ENCODE results near the gene MAPK1. TPM values are rescaled to one million over a fixed set of nuclear protein-coding genes. Genes with fewer than 3 reads are reported as not detected.
"Not testable (repeated sequence)": the region's sequence is repeated elsewhere in the genome, so short reads cannot be mapped to it uniquely, and the experiment has no call there.

Gene MAPK1
- total RNA-seq, 5 donors from 2014 or later (not counting 1 experiment from before 2014, with no cell fraction given) = 85.0 to 114 (median 110) TPM

DNA sequence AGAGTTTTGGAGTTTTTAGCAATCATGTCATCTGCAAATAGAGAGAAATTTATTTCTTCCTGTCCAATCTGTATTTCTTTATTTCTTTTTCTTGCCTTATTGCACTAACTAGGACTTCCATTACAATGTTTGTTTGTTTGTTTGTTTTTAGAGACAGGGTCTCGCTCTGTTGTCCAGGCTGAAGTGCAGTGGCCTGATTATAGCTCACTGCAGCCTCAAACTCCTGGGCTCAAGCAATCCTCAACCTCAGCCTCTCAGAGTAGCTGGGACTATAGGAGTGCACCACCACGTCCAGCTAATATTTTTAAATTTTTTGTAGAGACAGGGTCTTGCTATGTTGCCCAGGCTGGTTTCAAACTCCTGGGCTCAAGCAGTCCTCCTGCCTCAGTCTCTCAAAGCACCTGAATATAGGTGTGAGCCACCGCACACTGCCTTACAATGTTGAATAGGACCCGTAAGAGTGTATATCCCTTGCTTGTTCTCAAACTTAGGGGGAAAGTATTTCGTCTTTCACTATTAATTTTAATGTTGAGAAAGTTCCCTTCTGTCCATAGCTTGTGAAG is 29.6 kb upstream of the MAPK1 start:
- ChIA-PET POLR2A (no interaction called here), CTCF (no interaction called here)
- Histone ChIP-seq H3K4me3 (ENCODE audit: control insufficient read depth in 1 of 2, extremely low read depth in 1 of 2, low read length in 1 of 2) (no peak overlapping the region), H3K9me3 (no peaks in the 10 kb centered on the region), H3K36me3 (ENCODE audit: control insufficient read depth in 2 of 2, extremely low read depth in 1 of 2, insufficient read depth in 1 of 2, low read length in 1 of 2) (no peaks in the 10 kb centered on the region), H3K4me1 (ENCODE audit: control insufficient read depth in 1 of 2, extremely low read depth in 1 of 2, insufficient read depth in 2 of 2, low read length in 2 of 2) (no peaks in the 10 kb centered on the region), H3K27ac (ENCODE audit: low read length) (no peak overlapping the region), H3K27me3 (replicated peaks in 1 of 2; ENCODE audit: control insufficient read depth in 2 of 2, extremely low read depth in 1 of 2, insufficient read depth in 2 of 2, low read length in 1 of 2) (no peaks in the 10 kb centered on the region)
- no peak for ATAC-seq (replicated peaks in 1 of 4)
- Mint-ChIP-seq H3K4me3 (no peak overlapping the region), H3K27me3 (no peaks in the 10 kb centered on the region), H3K36me3 (no peaks in the 10 kb centered on the region), H3K9me3 (no peaks in the 10 kb centered on the region), H3K27ac (no peak overlapping the region), H3K4me1 (no peaks in the 10 kb centered on the region)
- no peak for DNase-seq
- no CpG with 5 or more reads among the region's 5 CpGs for WGBS (ENCODE audit: insufficient coverage)

- H3K4me3 Mint-ChIP-seq; DNase-seq; ATAC-seq (replicated peaks in 1 of 4); H3K9me3 Mint-ChIP-seq; H3K27ac Mint-ChIP-seq; H3K27me3 Mint-ChIP-seq; H3K4me1 ChIP-seq (ENCODE audit: control insufficient read depth in 1 of 2, extremely low read depth in 1 of 2, insufficient read depth in 2 of 2, low read length in 2 of 2); H3K27me3 ChIP-seq (replicated peaks in 1 of 2; ENCODE audit: control insufficient read depth in 2 of 2, extremely low read depth in 1 of 2, insufficient read depth in 2 of 2, low read length in 1 of 2); H3K4me1 Mint-ChIP-seq; H3K36me3 ChIP-seq (ENCODE audit: control insufficient read depth in 2 of 2, extremely low read depth in 1 of 2, insufficient read depth in 1 of 2, low read length in 1 of 2); H3K27ac ChIP-seq (ENCODE audit: low read length); CTCF ChIA-PET; POLR2A ChIA-PET; H3K36me3 Mint-ChIP-seq; H3K4me3 ChIP-seq (ENCODE audit: control insufficient read depth in 1 of 2, extremely low read depth in 1 of 2, low read length in 1 of 2); H3K9me3 ChIP-seq: not testable (repeated sequence)
- WGBS (ENCODE audit: insufficient coverage) = 76% methylated on average over 2 of the region's 4 CpGs
Observed at GRCh38 chr22:21896275-21896674, 28.8 kb upstream of the MAPK1 start.

DNA sequence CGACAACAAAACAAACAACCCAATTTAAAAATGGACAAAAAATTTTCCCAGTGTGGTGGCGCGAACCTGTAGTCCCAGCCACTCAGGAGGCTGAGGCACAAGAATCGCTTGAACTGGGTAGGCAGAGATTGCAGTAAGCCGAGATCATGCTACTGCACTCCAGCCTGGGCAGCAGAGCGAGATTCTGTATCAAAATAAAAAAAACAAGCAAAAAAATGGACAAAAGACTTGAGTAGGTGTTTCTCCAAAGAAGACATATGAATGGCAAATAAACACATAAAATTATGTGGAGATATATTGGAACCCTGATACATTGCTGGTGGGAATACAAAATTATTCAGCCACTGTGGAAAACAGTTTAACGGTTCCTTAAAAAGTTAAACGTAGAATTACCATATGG is 27.4 kb upstream of the MAPK1 start:
- H3K36me3 Mint-ChIP-seq = no peaks in the 10 kb centered on the region
- H3K27me3 Mint-ChIP-seq = no peaks in the 10 kb centered on the region
- 91% methylated on average over 4 of the region's 8 CpGs for WGBS (ENCODE audit: insufficient coverage)
- no peak overlapping the region for H3K4me3 ChIP-seq (ENCODE audit: control insufficient read depth in 1 of 2, extremely low read depth in 1 of 2, low read length in 1 of 2)
- H3K27ac Mint-ChIP-seq = no peak overlapping the region
- no peak overlapping the region for H3K27ac ChIP-seq (ENCODE audit: low read length)
- CTCF ChIA-PET = no interaction called here
- H3K9me3 Mint-ChIP-seq = no peaks in the 10 kb centered on the region
- H3K4me1 ChIP-seq (ENCODE audit: control insufficient read depth in 1 of 2, extremely low read depth in 1 of 2, insufficient read depth in 2 of 2, low read length in 2 of 2) = no peaks in the 10 kb centered on the region
- DNase-seq (no peak), ATAC-seq (replicated peaks in 1 of 4) (no peak)
- no peaks in the 10 kb centered on the region for H3K4me1 Mint-ChIP-seq
- no peaks in the 10 kb centered on the region for H3K36me3 ChIP-seq (ENCODE audit: control insufficient read depth in 2 of 2, extremely low read depth in 1 of 2, insufficient read depth in 1 of 2, low read length in 1 of 2)
- POLR2A ChIA-PET = no interaction called here
- H3K9me3 ChIP-seq = no peaks in the 10 kb centered on the region
- H3K4me3 Mint-ChIP-seq = no peak overlapping the region
- H3K27me3 ChIP-seq (replicated peaks in 1 of 2; ENCODE audit: control insufficient read depth in 2 of 2, extremely low read depth in 1 of 2, insufficient read depth in 2 of 2, low read length in 1 of 2) = no peaks in the 10 kb centered on the region

GRCh38 chr22:21889251-21889990 is 22.0 kb upstream of the MAPK1 start:
- no peak for DNase-seq
- H3K27me3 Mint-ChIP-seq = no peaks in the 10 kb centered on the region
- ATAC-seq (replicated peaks in 1 of 4) = no peak
- no peaks in the 10 kb centered on the region for H3K36me3 ChIP-seq (ENCODE audit: control insufficient read depth in 2 of 2, extremely low read depth in 1 of 2, insufficient read depth in 1 of 2, low read length in 1 of 2)
- H3K4me1 ChIP-seq (ENCODE audit: control insufficient read depth in 1 of 2, extremely low read depth in 1 of 2, insufficient read depth in 2 of 2, low read length in 2 of 2) = no peaks in the 10 kb centered on the region
- no peak overlapping the region for H3K4me3 ChIP-seq (ENCODE audit: control insufficient read depth in 1 of 2, extremely low read depth in 1 of 2, low read length in 1 of 2)
- CTCF ChIA-PET = no interaction called here
- H3K27me3 ChIP-seq (replicated peaks in 1 of 2; ENCODE audit: control insufficient read depth in 2 of 2, extremely low read depth in 1 of 2, insufficient read depth in 2 of 2, low read length in 1 of 2) = no peaks in the 10 kb centered on the region
- no peak overlapping the region for H3K4me3 Mint-ChIP-seq
- POLR2A ChIA-PET = no interaction called here
- no peak overlapping the region for H3K27ac ChIP-seq (ENCODE audit: low read length)
- H3K9me3 ChIP-seq = no peaks in the 10 kb centered on the region
- WGBS (ENCODE audit: insufficient coverage) = 96% methylated on average over 4 of the region's 10 CpGs
- H3K4me1 Mint-ChIP-seq = no peaks in the 10 kb centered on the region
- H3K36me3 Mint-ChIP-seq = no peaks in the 10 kb centered on the region
- no peak overlapping the region for H3K27ac Mint-ChIP-seq
- H3K9me3 Mint-ChIP-seq = no peaks in the 10 kb centered on the region

DNA sequence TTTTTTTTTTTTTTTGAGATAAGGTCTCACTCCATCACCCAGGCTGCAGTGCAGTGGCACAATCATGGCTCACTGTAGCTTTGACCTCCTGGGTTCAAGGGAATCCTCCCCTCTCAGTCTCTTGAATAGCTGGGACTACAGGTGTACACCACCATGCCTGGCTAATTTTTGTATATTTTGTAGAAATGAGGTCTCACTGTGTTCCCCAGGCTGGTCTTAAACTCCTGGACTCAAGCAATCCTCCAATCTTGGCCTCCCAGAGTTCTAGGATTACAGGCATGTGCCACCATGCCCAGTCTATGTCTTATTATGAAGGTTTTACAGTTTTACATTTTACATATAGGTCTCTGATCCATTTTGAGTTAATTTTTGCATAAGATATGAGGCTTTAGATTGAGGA is 20.4 kb upstream of the MAPK1 start:
- H3K4me1 Mint-ChIP-seq = no peaks in the 10 kb centered on the region
- H3K36me3 ChIP-seq (ENCODE audit: control insufficient read depth in 2 of 2, extremely low read depth in 1 of 2, insufficient read depth in 1 of 2, low read length in 1 of 2) = no peaks in the 10 kb centered on the region
- POLR2A ChIA-PET = no interaction called here
- H3K27ac ChIP-seq (ENCODE audit: low read length) = no peak overlapping the region
- H3K4me3 ChIP-seq (ENCODE audit: control insufficient read depth in 1 of 2, extremely low read depth in 1 of 2, low read length in 1 of 2) = no peak overlapping the region
- H3K27me3 ChIP-seq (replicated peaks in 1 of 2; ENCODE audit: control insufficient read depth in 2 of 2, extremely low read depth in 1 of 2, insufficient read depth in 2 of 2, low read length in 1 of 2) = no peaks in the 10 kb centered on the region
- DNase-seq (no peak), ATAC-seq (replicated peaks in 1 of 4) (no peak)
- H3K4me3 Mint-ChIP-seq = no peak overlapping the region
- H3K9me3 ChIP-seq = no peaks in the 10 kb centered on the region
- no peaks in the 10 kb centered on the region for H3K9me3 Mint-ChIP-seq
- H3K36me3 Mint-ChIP-seq = no peaks in the 10 kb centered on the region
- H3K27me3 Mint-ChIP-seq = no peaks in the 10 kb centered on the region
- no peaks in the 10 kb centered on the region for H3K4me1 ChIP-seq (ENCODE audit: control insufficient read depth in 1 of 2, extremely low read depth in 1 of 2, insufficient read depth in 2 of 2, low read length in 2 of 2)
- H3K27ac Mint-ChIP-seq = no peak overlapping the region
- CTCF ChIA-PET = no interaction called here

DNA sequence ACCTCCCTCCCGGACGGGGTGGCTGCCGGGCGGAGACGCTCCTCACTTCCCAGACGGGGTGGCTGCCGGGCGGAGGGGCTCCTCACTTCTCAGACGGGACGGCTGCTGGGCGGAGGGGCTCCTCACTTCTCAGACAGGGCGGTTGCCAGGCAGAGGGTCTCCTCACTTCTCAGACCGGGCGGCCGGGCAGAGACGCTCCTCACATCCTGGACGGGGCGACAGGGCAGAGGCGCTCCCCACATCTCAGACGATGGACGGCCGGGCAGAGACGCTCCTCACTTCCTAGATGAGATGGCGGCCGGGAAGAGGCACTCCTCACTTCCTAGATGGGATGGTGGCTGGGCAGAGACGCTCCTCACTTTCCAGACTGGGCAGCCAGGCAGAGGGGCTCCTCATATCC is 16.5 kb upstream of the MAPK1 start:
- DNase-seq; H3K4me3 Mint-ChIP-seq; H3K27me3 Mint-ChIP-seq; H3K9me3 ChIP-seq; H3K9me3 Mint-ChIP-seq; H3K36me3 Mint-ChIP-seq; H3K4me3 ChIP-seq (ENCODE audit: control insufficient read depth in 1 of 2, extremely low read depth in 1 of 2, low read length in 1 of 2); CTCF ChIA-PET; H3K4me1 ChIP-seq (ENCODE audit: control insufficient read depth in 1 of 2, extremely low read depth in 1 of 2, insufficient read depth in 2 of 2, low read length in 2 of 2); ATAC-seq (replicated peaks in 1 of 4); H3K27ac ChIP-seq (ENCODE audit: low read length); H3K27me3 ChIP-seq (replicated peaks in 1 of 2; ENCODE audit: control insufficient read depth in 2 of 2, extremely low read depth in 1 of 2, insufficient read depth in 2 of 2, low read length in 1 of 2); POLR2A ChIA-PET; H3K4me1 Mint-ChIP-seq; H3K36me3 ChIP-seq (ENCODE audit: control insufficient read depth in 2 of 2, extremely low read depth in 1 of 2, insufficient read depth in 1 of 2, low read length in 1 of 2); H3K27ac Mint-ChIP-seq: not testable (repeated sequence)
- 100% methylated on average over 6 of the region's 26 CpGs for WGBS (ENCODE audit: insufficient coverage)

All from T-cell (primary cell).